GM12875 (cell line): Measurements from ENCODE around the gene USP1.

Experiments used
- H3K4me3 ChIP-seq: one replicate; pipeline ENCODE4 v1.5.1; 2011; ENCODE audit warnings: low read depth, low read length, control low read depth
- CTCF ChIP-seq: IDR thresholded peaks from 2 replicates; pipeline ENCODE4 v1.5.1; 2011; ENCODE audit warnings: low read depth, mild to moderate bottlenecking, control low read depth, inconsistent platforms, low read length, moderate library complexity, borderline replicate concordance; ENCODE audit not compliant: insufficient read depth

Gene USP1

GRCh38 chr1:62395291-62395690 is 41.6 kb upstream of the USP1 start:
- no peak overlapping the region for H3K4me3 ChIP-seq
- no peak for TF ChIP-seq CTCF

- H3K4me3 ChIP-seq, result no peak overlapping the region
- TF ChIP-seq CTCF, result no peak
Measured at GRCh38 chr1:62396871-62397270, 40.0 kb upstream of the USP1 start.

- H3K4me3 ChIP-seq, result no peak overlapping the region
- TF ChIP-seq CTCF, result no peak
Measured at GRCh38 chr1:62397301-62397700, 39.5 kb upstream of the USP1 start.

GRCh38 chr1:62398377-62398776 is 38.5 kb upstream of the USP1 start:
- no peak for TF ChIP-seq CTCF
- no peak overlapping the region for H3K4me3 ChIP-seq

GRCh38 chr1:62401034-62401760 is 35.7 kb upstream of the USP1 start:
- no peak for TF ChIP-seq CTCF
- H3K4me3 ChIP-seq, result no peak overlapping the region

- TF ChIP-seq CTCF, result no peak
- H3K4me3 ChIP-seq, result no peak overlapping the region
Measured at GRCh38 chr1:62405247-62405646, 31.6 kb upstream of the USP1 start.

GRCh38 chr1:62406576-62406975 is 30.3 kb upstream of the USP1 start:
- TF ChIP-seq CTCF, result no peak
- H3K4me3 ChIP-seq, result no peak overlapping the region
